Measurements from ENCODE around the gene CALM1.
"Not testable (repeated sequence)": the region's sequence is repeated elsewhere in the genome, so short reads cannot be mapped to it uniquely, and the experiment has no call there.

Gene CALM1

DNA sequence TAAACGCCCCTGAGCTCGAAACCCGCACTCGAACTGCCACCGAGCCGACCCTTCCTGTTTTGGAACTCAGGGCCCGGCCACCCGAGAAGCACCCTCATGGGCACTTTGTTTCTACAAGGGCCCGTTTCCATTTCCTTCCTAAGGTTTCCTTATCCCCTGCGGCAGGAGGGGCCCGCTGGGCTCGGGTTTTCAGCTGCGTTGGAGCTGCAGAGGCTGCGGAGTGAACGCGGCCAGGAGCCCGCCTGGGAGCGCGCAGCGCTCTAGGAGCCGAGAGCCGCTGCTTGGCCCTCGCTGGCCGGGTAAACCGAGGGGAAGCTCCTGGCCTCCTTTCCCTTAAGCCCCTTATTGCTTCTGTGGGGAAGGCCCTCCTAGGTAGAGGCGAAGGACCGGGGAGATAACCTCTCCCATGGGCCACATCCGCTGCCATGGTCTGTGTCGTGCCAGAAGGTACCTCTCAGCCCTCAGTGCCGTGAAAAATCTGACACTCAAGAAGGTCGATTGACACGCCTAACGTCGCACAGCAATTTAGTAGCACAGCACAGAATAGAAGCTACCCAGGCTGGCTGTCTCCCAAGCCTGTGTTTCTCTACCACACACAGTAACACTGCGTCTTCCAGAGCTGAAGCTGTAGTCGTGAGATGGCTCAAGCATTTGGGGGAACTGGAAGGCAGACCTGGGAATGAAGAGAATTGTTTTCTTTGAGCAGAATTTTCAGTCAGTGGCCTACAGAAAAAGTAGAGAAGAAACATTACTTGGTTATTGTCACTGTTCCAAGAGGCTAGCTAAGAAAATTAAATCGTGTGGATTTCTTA is 12.9 kb upstream of the CALM1 start:
- no peak for DNase-seq (ENCODE audit: low read depth, low spot score)
- H3K9me3 ChIP-seq (ENCODE audit: insufficient read depth, low read length), result no peaks in the 10 kb centered on the region
- no peak for TF ChIP-seq SUZ12 (IDR thresholded peaks at IDR 0.05; ENCODE audit: extremely low read depth, insufficient read depth, insufficient read length)
- TF ChIP-seq ZNF274 (IDR thresholded peaks at IDR 0.05; ENCODE audit: low read depth, low read length), result no peak
- TF ChIP-seq YY1 (IDR thresholded peaks at IDR 0.05; ENCODE audit: insufficient read depth, insufficient read length), result no peak
- H3K4me3 ChIP-seq (ENCODE audit: insufficient read length, low read depth), result peak overlapping the region; percentile 59
- peak overlapping the region; percentile 91 for H3K9ac ChIP-seq (ENCODE audit: insufficient read length, low read depth)
- H3K36me3 ChIP-seq (ENCODE audit: insufficient read depth, insufficient read length, low read length), result no peaks in the 10 kb centered on the region
- H3K4me1 ChIP-seq (ENCODE audit: insufficient read depth, insufficient read length), result peaks cover 7% of the 10 kb centered on the region
- no peaks in the 10 kb centered on the region for H3K27me3 ChIP-seq (ENCODE audit: insufficient read depth, insufficient read length)

DNA sequence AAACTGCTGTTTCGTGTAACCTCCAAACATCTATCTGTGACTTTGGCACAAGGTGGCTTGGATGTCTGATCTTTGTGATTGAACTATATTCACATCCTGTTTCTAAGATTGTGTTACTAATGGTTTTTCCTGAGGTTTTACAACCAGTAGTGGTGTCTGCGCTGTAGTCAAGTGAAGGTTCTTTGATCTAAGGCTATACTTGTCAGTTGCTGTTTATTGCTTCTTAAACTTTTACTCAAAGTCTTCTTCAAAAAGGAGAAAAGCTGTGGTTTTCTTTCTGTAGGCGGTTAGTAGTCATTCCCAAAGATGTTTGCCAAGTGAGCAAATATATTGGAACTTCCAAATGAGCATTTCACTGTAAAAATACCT is 12.3 kb upstream of the CALM1 start:
- Histone ChIP-seq H3K27me3 (ENCODE audit: insufficient read depth, insufficient read length) (no peaks in the 10 kb centered on the region), H3K4me1 (ENCODE audit: insufficient read depth, insufficient read length) (peaks cover 5% of the 10 kb centered on the region), H3K36me3 (ENCODE audit: insufficient read depth, insufficient read length, low read length) (no peaks in the 10 kb centered on the region), H3K9me3 (ENCODE audit: insufficient read depth, low read length) (no peaks in the 10 kb centered on the region), H3K9ac (ENCODE audit: insufficient read length, low read depth) (peak overlapping the region; percentile 91), H3K4me3 (ENCODE audit: insufficient read length, low read depth) (no peak overlapping the region)
- DNase-seq (ENCODE audit: low read depth, low spot score), result no peak
- no peak for TF ChIP-seq YY1 (IDR thresholded peaks at IDR 0.05; ENCODE audit: insufficient read depth, insufficient read length)
- no peak for TF ChIP-seq ZNF274 (IDR thresholded peaks at IDR 0.05; ENCODE audit: low read depth, low read length)
- TF ChIP-seq SUZ12 (IDR thresholded peaks at IDR 0.05; ENCODE audit: extremely low read depth, insufficient read depth, insufficient read length), result no peak

GRCh38 chr14:90386321-90386720 is 10.5 kb upstream of the CALM1 start:
- TF ChIP-seq ZNF274 (IDR thresholded peaks at IDR 0.05; ENCODE audit: low read depth, low read length) (no peak), SUZ12 (IDR thresholded peaks at IDR 0.05; ENCODE audit: extremely low read depth, insufficient read depth, insufficient read length) (no peak)
- no peaks in the 10 kb centered on the region for H3K36me3 ChIP-seq (ENCODE audit: insufficient read depth, insufficient read length, low read length)
- H3K9ac ChIP-seq (ENCODE audit: insufficient read length, low read depth), result no peak overlapping the region
- H3K27me3 ChIP-seq (ENCODE audit: insufficient read depth, insufficient read length), result no peaks in the 10 kb centered on the region
- peaks cover 5% of the 10 kb centered on the region for H3K4me1 ChIP-seq (ENCODE audit: insufficient read depth, insufficient read length)
- no peaks in the 10 kb centered on the region for H3K9me3 ChIP-seq (ENCODE audit: insufficient read depth, low read length)
- no peak for DNase-seq (ENCODE audit: low read depth, low spot score)
- no peak overlapping the region for H3K4me3 ChIP-seq (ENCODE audit: insufficient read length, low read depth)

DNA sequence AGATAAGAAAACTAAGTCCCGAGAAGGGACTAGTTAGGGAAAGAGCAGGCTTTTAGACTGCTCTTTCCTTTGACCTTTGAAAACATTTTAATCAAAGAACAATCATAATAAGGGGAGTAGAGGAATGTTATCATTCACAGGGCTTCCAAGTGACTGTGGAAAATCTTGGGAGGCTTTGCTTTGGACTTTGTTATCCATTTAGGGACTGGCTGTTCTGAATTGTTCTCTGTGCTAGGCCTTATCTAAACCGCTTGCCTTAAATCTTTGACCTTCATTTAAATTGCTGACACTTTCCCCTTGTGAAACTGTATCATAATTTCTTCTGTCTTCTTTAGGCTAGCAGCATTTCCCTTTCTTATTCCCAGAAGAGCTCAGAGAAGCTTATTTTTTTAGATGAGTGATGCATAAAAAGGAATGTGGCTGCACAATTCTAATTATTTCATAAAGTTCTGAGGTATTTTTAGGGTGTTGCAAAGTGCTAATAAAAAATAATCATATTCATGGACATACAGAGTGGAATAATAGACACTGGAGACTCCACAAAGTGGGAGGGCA is 9.5 kb upstream of the CALM1 start:
- no peak for TF ChIP-seq SUZ12 (IDR thresholded peaks at IDR 0.05; ENCODE audit: extremely low read depth, insufficient read depth, insufficient read length)
- no peak for TF ChIP-seq YY1 (IDR thresholded peaks at IDR 0.05; ENCODE audit: insufficient read depth, insufficient read length)
- TF ChIP-seq ZNF274 (IDR thresholded peaks at IDR 0.05; ENCODE audit: low read depth, low read length), result no peak
- no peaks in the 10 kb centered on the region for H3K27me3 ChIP-seq (ENCODE audit: insufficient read depth, insufficient read length)
- no peaks in the 10 kb centered on the region for H3K9me3 ChIP-seq (ENCODE audit: insufficient read depth, low read length)
- H3K4me1 ChIP-seq (ENCODE audit: insufficient read depth, insufficient read length), result no peaks in the 10 kb centered on the region
- no peaks in the 10 kb centered on the region for H3K36me3 ChIP-seq (ENCODE audit: insufficient read depth, insufficient read length, low read length)
- DNase-seq (ENCODE audit: low read depth, low spot score), result no peak
- no peak overlapping the region for H3K9ac ChIP-seq (ENCODE audit: insufficient read length, low read depth)
- no peak overlapping the region for H3K4me3 ChIP-seq (ENCODE audit: insufficient read length, low read depth)

DNA sequence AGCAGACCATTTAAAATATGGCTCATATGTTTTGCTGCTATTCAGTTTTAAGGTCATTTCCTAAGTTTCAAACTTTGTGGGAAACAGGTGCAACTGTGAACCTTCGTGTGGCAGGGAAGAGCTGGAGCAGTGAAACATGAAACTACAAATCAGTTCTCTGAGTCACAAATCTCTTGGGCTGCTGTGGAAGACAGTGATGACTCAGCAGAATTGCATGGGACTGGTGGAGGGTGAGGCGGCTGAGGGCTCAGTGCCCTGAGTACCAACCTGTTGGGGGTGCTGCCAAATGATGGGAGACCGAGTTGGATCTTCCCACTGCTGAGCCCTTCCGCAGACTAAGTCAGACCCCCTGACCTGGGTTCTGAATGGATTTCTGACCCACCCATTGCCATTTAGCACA is 8.4 kb upstream of the CALM1 start:
- Histone ChIP-seq H3K9ac (ENCODE audit: insufficient read length, low read depth) (no peak overlapping the region), H3K27me3 (ENCODE audit: insufficient read depth, insufficient read length) (no peaks in the 10 kb centered on the region), H3K36me3 (ENCODE audit: insufficient read depth, insufficient read length, low read length) (no peaks in the 10 kb centered on the region), H3K4me1 (ENCODE audit: insufficient read depth, insufficient read length) (no peaks in the 10 kb centered on the region), H3K9me3 (ENCODE audit: insufficient read depth, low read length) (no peaks in the 10 kb centered on the region), H3K4me3 (ENCODE audit: insufficient read length, low read depth) (no peak overlapping the region)
- no peak for TF ChIP-seq ZNF274 (IDR thresholded peaks at IDR 0.05; ENCODE audit: low read depth, low read length)
- no peak for TF ChIP-seq YY1 (IDR thresholded peaks at IDR 0.05; ENCODE audit: insufficient read depth, insufficient read length)
- no peak for DNase-seq (ENCODE audit: low read depth, low spot score)

GRCh38 chr14:90388982-90389381 is 7.8 kb upstream of the CALM1 start:
- TF ChIP-seq ZNF274 (IDR thresholded peaks at IDR 0.05; ENCODE audit: low read depth, low read length) (no peak), SUZ12 (IDR thresholded peaks at IDR 0.05; ENCODE audit: extremely low read depth, insufficient read depth, insufficient read length) (no peak), YY1 (IDR thresholded peaks at IDR 0.05; ENCODE audit: insufficient read depth, insufficient read length) (no peak)

GRCh38 chr14:90393966-90394365 is 2.9 kb upstream of the CALM1 start:
- no peak for DNase-seq (ENCODE audit: low read depth, low spot score)
- Histone ChIP-seq H3K9ac (ENCODE audit: insufficient read length, low read depth) (no peak overlapping the region), H3K4me1 (ENCODE audit: insufficient read depth, insufficient read length) (no peaks in the 10 kb centered on the region), H3K4me3 (ENCODE audit: insufficient read length, low read depth) (no peak overlapping the region), H3K9me3 (ENCODE audit: insufficient read depth, low read length) (no peaks in the 10 kb centered on the region), H3K36me3 (ENCODE audit: insufficient read depth, insufficient read length, low read length) (peaks cover 4% of the 10 kb centered on the region), H3K27me3 (ENCODE audit: insufficient read depth, insufficient read length) (peaks cover 10% of the 10 kb centered on the region)
- no peak for TF ChIP-seq SUZ12 (IDR thresholded peaks at IDR 0.05; ENCODE audit: extremely low read depth, insufficient read depth, insufficient read length)
- no peak for TF ChIP-seq YY1 (IDR thresholded peaks at IDR 0.05; ENCODE audit: insufficient read depth, insufficient read length)
- no peak for TF ChIP-seq ZNF274 (IDR thresholded peaks at IDR 0.05; ENCODE audit: low read depth, low read length)

More at GRCh38 chr14:90388982-90389381, 7.8 kb upstream of the CALM1 start:
- H3K36me3 ChIP-seq (ENCODE audit: insufficient read depth, insufficient read length, low read length), result no peaks in the 10 kb centered on the region
- H3K4me1 ChIP-seq (ENCODE audit: insufficient read depth, insufficient read length), result no peaks in the 10 kb centered on the region
- H3K9ac ChIP-seq (ENCODE audit: insufficient read length, low read depth), result no peak overlapping the region
- no peaks in the 10 kb centered on the region for H3K9me3 ChIP-seq (ENCODE audit: insufficient read depth, low read length)
- DNase-seq (ENCODE audit: low read depth, low spot score), result no peak
- H3K27me3 ChIP-seq (ENCODE audit: insufficient read depth, insufficient read length), result no peaks in the 10 kb centered on the region
- no peak overlapping the region for H3K4me3 ChIP-seq (ENCODE audit: insufficient read length, low read depth)

DNA sequence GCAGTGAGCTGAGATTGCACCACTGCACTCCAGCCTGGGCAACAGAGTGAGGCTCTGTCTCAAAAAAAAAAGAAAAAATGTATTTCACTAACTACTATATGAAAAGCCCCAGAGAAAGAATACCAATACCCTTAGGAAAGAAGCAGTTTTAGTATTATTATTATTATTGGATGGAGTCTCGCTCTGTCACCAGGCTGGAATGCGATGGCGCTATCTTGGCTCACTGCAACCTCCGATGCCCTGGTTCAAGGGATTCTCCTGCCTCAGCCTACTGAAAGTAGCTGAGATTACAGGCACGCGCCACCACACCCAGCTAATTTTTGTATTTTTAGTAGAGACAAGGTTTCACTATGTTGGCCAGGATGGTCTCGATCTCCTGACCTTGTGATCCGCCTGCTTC is 2.0 kb upstream of the CALM1 start:
- not testable (repeated sequence) for H3K4me3 ChIP-seq (ENCODE audit: insufficient read length, low read depth); H3K36me3 ChIP-seq (ENCODE audit: insufficient read depth, insufficient read length, low read length); H3K9me3 ChIP-seq (ENCODE audit: insufficient read depth, low read length); H3K4me1 ChIP-seq (ENCODE audit: insufficient read depth, insufficient read length); H3K27me3 ChIP-seq (ENCODE audit: insufficient read depth, insufficient read length); H3K9ac ChIP-seq (ENCODE audit: insufficient read length, low read depth); DNase-seq (ENCODE audit: low read depth, low spot score)

All from NT2/D1 (cell line).